HepG2 (cell line): ENCODE measurements around the gene UCKL1. TPM values are rescaled to one million over a fixed set of nuclear protein-coding genes. Genes with fewer than 3 reads are reported as not detected.

Source experiments
- ATF7 ChIP-seq, 2 experiments: fragments of 450-650 bp in 1 of 2; sonication (generic) in 1 of 2; formaldehyde crosslinking in 1 of 2; IDR thresholded peaks; 2 replicates each; pipeline versions ENCODE4 v1.4.0 to v1.6.1; 2016 to 2020; ENCODE audit warnings: antibody characterized with exemption in 1 of 2, mild to moderate bottlenecking in 1 of 2, missing genetic modification reagents in 1 of 2
- KDM2A ChIP-seq: sonication (generic); formaldehyde crosslinking; IDR thresholded peaks from 2 replicates; pipeline ENCODE4 v1.4.0; 2020; ENCODE audit warnings: low read depth, missing genetic modification reagents, borderline replicate concordance
- NR2F6 ChIP-seq, 2 experiments: IDR thresholded peaks; 2 replicates each; pipeline ENCODE4 v1.6.1; 2016; ENCODE audit warnings: antibody characterized with exemption in 1 of 2, mild to moderate bottlenecking in 1 of 2
- PRPF4 ChIP-seq: fragments of 200-400 bp; formaldehyde crosslinking; IDR thresholded peaks from 2 replicates; pipeline ENCODE4 v1.6.1; 2016; ENCODE audit warnings: low read length, low read depth; ENCODE audit not compliant: poor library complexity, severe bottlenecking
- RORA ChIP-seq: sonication (generic); formaldehyde crosslinking; IDR thresholded peaks from 2 replicates; pipeline ENCODE4 v1.5.0; 2020; ENCODE audit warnings: mild to moderate bottlenecking, missing genetic modification reagents, moderate library complexity
- SRSF9 ChIP-seq: fragments of 200-400 bp; formaldehyde crosslinking; IDR thresholded peaks from 2 replicates; pipeline ENCODE4 v1.6.1; 2018; ENCODE audit warnings: borderline replicate concordance, mild to moderate bottlenecking, low read depth, low read length; ENCODE audit not compliant: insufficient read depth, poor library complexity, severe bottlenecking
- TBL1XR1 ChIP-seq: fragments of 150-350 bp; IDR thresholded peaks from 2 replicates; pipeline ENCODE4 v1.6.1; 2014; ENCODE audit warnings: borderline replicate concordance, low read length; ENCODE audit not compliant: partially characterized antibody
- TCF7L2 ChIP-seq: IDR thresholded peaks from 2 replicates; pipeline ENCODE4 v1.6.1; 2011; ENCODE audit warnings: mild to moderate bottlenecking, low read depth, low read length, moderate library complexity
- YEATS2 ChIP-seq: sonication (generic); formaldehyde crosslinking; IDR thresholded peaks from 2 replicates; pipeline ENCODE4 v1.4.0; 2020; ENCODE audit warnings: missing genetic modification reagents, borderline replicate concordance
- ZHX1 ChIP-seq: sonication (generic); formaldehyde crosslinking; IDR thresholded peaks from 2 replicates; pipeline ENCODE4 v1.8.1; 2022; ENCODE audit warnings: low read depth, mild to moderate bottlenecking, missing genetic modification reagents
- ZKSCAN8 ChIP-seq: IDR thresholded peaks from 2 replicates; pipeline ENCODE4 v1.6.1; 2016; ENCODE audit warnings: borderline replicate concordance, missing genetic modification reagents, missing compliant biosample characterization
- ZNF619 ChIP-seq: sonication (generic); formaldehyde crosslinking; IDR thresholded peaks from 2 replicates; pipeline ENCODE4 v1.4.0; 2020; ENCODE audit warnings: mild to moderate bottlenecking, missing genetic modification reagents
- ZNF703 ChIP-seq: sonication (generic); formaldehyde crosslinking; IDR thresholded peaks from 2 replicates; pipeline ENCODE4 v1.5.1; 2020; ENCODE audit warnings: missing genetic modification reagents, mild to moderate bottlenecking, moderate library complexity, borderline replicate concordance
- ZNF777 ChIP-seq: sonication (generic); formaldehyde crosslinking; IDR thresholded peaks from 2 replicates; pipeline ENCODE4 v1.4.0; 2020; ENCODE audit warnings: missing genetic modification reagents
- ZNF790 ChIP-seq: sonication (generic); formaldehyde crosslinking; IDR thresholded peaks from 2 replicates; pipeline ENCODE4 v1.8.0; 2022; ENCODE audit warnings: missing genetic modification reagents, mild to moderate bottlenecking, borderline replicate concordance
- polyA plus RNA-seq, 8 experiments: library from polyadenylated mRNA; depleted of rRNA in 3 of 8; stranded (reverse) in 7 of 8; unstranded in 1 of 8; fragments of >200 nt; fragmentation: Illumina TruSeq in 4 of 8; extraction: Trizol in 4 of 8; gene quantifications; 2 replicates each; pipeline versions ENCODE4 v1.2.1 to v1.2.3, GENCODE V29; 2011 to 2016; ENCODE audit warnings: low read depth in 4 of 8, missing spikeins in 1 of 8, mixed read lengths in 1 of 8; ENCODE audit not compliant: insufficient read depth in 1 of 8
- total RNA-seq, 5 experiments: library from RNA; depleted of rRNA; stranded (reverse); fragments of >200 nt; fragmentation: Illumina TruSeq; extraction: Trizol; gene quantifications; 2 replicates each; pipeline ENCODE4 v1.2.3, GENCODE V29; 2016; ENCODE audit warnings: low read depth in 1 of 5
- TF ChIP-seq, protein P1 (sequence below): sonication (generic); formaldehyde crosslinking; IDR thresholded peaks from 2 replicates; pipeline ENCODE4 v1.8.1; 2023; ENCODE audit warnings: missing genetic modification reagents, inconsistent platforms, borderline replicate concordance
- TF ChIP-seq, protein P2 (sequence below): IDR thresholded peaks from 2 replicates; pipeline ENCODE4 v1.6.1; 2016; ENCODE audit warnings: low read depth, control low read depth

The UCKL1 gene
- total and polyA plus RNA-seq, 2 of the 13 experiments (the other 11 are each of a cell fraction or from before 2014, with no cell fraction given), result 50.2 to 126 TPM

- TF ChIP-seq, protein P1, sequence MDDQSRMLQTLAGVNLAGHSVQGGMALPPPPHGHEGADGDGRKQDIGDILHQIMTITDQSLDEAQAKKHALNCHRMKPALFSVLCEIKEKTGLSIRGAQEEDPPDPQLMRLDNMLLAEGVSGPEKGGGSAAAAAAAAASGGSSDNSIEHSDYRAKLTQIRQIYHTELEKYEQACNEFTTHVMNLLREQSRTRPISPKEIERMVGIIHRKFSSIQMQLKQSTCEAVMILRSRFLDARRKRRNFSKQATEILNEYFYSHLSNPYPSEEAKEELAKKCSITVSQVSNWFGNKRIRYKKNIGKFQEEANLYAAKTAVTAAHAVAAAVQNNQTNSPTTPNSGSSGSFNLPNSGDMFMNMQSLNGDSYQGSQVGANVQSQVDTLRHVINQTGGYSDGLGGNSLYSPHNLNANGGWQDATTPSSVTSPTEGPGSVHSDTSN (CRISPR knock-in tag), result no peak
- peak; percentile 66; the same call in 1 of the 2 replicates for TF ChIP-seq YEATS2 (CRISPR knock-in tag)
- TF ChIP-seq ZNF790 (CRISPR knock-in tag), result peak; percentile 78; the same call in 1 of the 2 replicates
- no peak for TF ChIP-seq TBL1XR1
- no peak for TF ChIP-seq NR2F6 (IDR thresholded peaks at IDR 0.05)
- TF ChIP-seq NR2F6 (CRISPR knock-in tag; IDR thresholded peaks at IDR 0.05), result peak; percentile 59; the same call in 1 of the 2 replicates
- TF ChIP-seq ZNF777, result peak; percentile 90
- no peak for TF ChIP-seq PRPF4
- no peak for TF ChIP-seq ZNF703 (CRISPR knock-in tag)
- TF ChIP-seq, protein P2, sequence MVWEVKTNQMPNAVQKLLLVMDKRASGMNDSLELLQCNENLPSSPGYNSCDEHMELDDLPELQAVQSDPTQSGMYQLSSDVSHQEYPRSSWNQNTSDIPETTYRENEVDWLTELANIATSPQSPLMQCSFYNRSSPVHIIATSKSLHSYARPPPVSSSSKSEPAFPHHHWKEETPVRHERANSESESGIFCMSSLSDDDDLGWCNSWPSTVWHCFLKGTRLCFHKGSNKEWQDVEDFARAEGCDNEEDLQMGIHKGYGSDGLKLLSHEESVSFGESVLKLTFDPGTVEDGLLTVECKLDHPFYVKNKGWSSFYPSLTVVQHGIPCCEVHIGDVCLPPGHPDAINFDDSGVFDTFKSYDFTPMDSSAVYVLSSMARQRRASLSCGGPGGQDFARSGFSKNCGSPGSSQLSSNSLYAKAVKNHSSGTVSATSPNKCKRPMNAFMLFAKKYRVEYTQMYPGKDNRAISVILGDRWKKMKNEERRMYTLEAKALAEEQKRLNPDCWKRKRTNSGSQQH, result peak; percentile 84
- peak; percentile 80 for TF ChIP-seq ZHX1 (CRISPR knock-in tag)
- TF ChIP-seq SRSF9, result no peak
- no peak for TF ChIP-seq RORA (CRISPR knock-in tag)
- TF ChIP-seq KDM2A (CRISPR knock-in tag), result peak; percentile 98
- TF ChIP-seq ATF7 (IDR thresholded peaks at IDR 0.05), result no peak
- TF ChIP-seq ATF7 (CRISPR knock-in tag; IDR thresholded peaks at IDR 0.05), result 0 out of 2 replicates have a peak, but pooled peaks have one; percentile 42
- no peak for TF ChIP-seq TCF7L2
- peak; percentile 47; the same call in 1 of the 2 replicates for TF ChIP-seq ZKSCAN8 (CRISPR knock-in tag)
- no peak for TF ChIP-seq ZNF619 (CRISPR knock-in tag)
Measured at GRCh38 chr20:63894358-63895201, 61.6 kb downstream of the UCKL1 start, which contains the start of gene DNAJC5 (continued).
